CD4-positive, alpha-beta T cell treated with Interleukin-17A for 4 hours (primary cell): ENCODE results near the gene PDX1.

Experiments used
- DNase-seq: peaks from one replicate; pipeline ENCODE4 v3.0.0-alpha.2; 2020; ENCODE audit warnings: mixed read lengths

Gene PDX1

GRCh38 chr13:27922883-27923612, 3.2 kb downstream of the PDX1 start:
- no peak for DNase-seq

DNA sequence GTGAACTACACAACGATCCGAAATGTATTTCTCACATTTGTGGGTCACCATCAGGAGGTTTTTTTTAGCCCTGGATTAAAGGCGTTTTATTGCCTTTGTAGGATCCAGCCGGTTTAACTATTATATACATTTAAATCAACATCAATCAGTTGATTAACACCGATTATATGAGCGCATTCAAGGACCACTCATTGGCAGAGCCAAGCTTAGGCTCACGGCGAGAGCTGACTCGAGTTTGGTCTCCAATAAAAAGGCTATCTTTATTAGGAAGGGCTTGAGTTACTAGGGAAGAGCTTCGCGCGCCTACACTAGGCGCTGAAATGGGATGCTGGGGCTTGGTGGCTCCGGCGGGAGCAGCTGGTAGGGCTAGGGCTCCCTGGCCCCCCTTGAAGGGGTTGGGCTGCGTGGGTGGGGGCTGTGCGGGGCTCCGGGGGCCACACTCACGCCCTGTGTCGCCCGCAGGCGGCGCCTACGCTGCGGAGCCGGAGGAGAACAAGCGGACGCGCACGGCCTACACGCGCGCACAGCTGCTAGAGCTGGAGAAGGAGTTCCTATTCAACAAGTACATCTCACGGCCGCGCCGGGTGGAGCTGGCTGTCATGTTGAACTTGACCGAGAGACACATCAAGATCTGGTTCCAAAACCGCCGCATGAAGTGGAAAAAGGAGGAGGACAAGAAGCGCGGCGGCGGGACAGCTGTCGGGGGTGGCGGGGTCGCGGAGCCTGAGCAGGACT, 4.2 kb downstream of the PDX1 start:
- no peak for DNase-seq

DNA sequence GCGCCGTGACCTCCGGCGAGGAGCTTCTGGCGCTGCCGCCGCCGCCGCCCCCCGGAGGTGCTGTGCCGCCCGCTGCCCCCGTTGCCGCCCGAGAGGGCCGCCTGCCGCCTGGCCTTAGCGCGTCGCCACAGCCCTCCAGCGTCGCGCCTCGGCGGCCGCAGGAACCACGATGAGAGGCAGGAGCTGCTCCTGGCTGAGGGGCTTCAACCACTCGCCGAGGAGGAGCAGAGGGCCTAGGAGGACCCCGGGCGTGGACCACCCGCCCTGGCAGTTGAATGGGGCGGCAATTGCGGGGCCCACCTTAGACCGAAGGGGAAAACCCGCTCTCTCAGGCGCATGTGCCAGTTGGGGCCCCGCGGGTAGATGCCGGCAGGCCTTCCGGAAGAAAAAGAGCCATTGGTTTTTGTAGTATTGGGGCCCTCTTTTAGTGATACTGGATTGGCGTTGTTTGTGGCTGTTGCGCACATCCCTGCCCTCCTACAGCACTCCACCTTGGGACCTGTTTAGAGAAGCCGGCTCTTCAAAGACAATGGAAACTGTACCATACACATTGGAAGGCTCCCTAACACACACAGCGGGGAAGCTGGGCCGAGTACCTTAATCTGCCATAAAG, 4.8 kb downstream of the PDX1 start:
- no peak for DNase-seq

DNA sequence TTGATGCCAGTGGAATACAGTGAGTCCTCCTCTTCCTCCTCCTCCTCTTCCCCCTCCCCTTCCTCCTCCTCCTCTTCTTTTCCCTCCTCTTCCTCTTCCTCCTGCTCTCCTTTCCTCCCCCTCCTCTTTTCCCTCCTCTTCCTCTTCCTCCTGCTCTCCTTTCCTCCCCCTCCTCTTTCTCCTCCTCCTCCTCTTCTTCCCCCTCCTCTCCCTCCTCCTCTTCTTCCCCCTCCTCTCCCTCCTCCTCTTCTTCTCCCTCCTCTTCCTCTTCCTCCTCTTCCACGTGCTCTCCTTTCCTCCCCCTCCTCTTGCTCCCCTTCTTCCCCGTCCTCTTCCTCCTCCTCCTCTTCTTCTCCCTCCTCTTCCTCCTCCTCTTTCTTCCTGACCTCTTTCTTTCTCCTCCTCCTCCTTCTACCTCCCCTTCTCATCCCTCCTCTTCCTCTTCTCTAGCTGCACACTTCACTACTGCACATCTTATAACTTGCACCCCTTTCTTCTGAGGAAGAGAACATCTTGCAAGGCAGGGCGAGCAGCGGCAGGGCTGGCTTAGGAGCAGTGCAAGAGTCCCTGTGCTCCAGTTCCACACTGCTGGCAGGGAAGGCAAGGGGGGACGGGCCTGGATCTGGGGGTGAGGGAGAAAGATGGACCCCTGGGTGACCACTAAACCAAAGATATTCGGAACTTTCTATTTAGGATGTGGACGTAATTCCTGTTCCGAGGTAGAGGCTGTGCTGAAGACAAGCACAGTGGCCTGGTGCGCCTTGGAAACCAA, 5.6 kb downstream of the PDX1 start:
- no peak for DNase-seq

DNA sequence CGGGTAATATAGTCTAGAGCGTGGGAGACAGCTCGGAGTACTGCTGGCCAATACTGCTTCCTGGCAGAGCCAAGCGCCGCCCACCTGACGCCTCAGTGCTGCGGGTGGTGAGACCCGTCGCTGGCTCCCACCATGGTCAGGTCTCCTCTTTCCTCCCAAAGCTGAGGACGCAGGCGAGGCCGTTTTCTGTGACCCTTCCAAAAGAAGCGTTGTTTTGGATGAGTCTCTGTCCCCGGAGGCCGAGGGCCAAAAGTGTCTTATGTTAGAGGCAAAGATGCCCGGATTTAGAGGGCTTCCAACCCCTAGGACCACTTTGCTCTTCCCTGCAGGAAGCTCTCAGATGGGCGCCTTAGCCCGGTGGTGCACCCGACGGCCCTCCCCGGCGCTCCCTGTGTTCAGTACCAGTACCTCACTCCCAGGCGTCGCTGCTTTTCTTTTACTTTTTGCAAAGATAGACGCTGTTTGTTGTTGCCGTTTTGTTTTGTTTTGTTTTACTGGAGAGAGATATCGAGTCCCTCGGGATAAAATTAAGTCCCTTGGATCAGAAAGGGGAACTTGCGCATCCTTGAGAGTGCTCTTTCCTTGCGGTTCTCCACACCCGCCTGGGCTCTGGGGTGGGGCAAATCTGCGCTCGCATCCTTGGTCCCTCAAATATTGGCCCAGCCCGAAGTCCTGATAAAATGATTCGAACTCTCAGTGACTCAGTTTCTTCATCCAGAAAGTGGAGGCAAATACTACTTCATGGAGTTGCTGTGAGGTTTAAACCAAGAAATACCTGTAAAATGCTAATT, 7.0 kb downstream of the PDX1 start:
- DNase-seq = no peak

DNA sequence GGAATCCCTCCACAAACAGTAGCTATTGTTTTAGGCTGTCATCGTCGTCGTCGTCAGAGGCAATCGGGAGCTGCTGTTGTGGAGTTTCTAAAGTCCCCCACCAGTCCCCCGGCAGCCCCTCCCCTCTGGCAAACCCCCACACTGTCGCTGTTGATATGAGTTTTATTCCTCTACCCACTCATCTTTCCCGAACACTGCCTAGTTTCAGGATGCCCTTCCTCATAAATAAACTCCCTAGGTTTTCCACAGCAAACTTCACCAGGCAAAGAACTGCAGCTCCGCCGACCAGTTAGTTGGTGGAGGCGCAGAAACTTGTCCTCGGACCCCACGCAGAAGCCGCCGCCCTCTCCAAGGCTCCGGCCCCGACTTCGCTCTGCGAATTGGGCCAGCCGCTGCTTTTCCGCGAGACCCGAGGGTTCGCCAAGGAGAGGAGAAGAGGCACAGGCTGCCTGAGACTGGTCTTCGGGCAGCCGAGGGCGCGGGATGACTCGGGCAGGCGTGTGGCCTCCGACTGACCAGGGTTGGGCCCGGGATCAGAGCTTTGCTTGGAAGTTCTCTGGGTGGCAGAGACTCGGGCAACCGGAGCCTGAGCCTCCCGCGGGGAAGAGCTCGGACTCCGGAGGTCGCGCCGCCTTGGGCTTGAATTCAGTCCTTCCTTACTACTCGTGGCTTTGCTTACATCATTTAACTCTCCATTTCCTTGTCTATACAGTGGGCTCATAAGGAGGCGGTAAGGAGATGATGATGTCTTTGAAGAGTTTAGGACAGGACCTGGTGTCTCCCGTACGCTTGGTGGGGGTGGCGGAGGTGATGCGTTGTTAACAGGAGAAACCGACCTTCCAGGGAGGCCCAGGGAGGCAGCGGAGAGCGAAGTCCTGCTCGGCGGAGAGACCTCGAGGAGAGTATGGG, 7.9 kb downstream of the PDX1 start:
- no peak for DNase-seq

DNA sequence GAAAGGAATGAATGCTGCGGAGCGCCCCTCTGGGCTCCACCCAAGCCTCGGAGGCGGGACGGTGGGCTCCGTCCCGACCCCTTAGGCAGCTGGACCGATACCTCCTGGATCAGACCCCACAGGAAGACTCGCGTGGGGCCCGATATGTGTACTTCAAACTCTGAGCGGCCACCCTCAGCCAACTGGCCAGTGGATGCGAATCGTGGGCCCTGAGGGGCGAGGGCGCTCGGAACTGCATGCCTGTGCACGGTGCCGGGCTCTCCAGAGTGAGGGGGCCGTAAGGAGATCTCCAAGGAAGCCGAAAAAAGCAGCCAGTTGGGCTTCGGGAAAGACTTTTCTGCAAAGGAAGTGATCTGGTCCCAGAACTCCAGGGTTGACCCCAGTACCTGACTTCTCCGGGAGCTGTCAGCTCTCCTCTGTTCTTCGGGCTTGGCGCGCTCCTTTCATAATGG, 8.6 kb downstream of the PDX1 start:
- DNase-seq = no peak

- DNase-seq = no peak
Measured at GRCh38 chr13:27928805-27929753, 9.3 kb downstream of the PDX1 start.

DNA sequence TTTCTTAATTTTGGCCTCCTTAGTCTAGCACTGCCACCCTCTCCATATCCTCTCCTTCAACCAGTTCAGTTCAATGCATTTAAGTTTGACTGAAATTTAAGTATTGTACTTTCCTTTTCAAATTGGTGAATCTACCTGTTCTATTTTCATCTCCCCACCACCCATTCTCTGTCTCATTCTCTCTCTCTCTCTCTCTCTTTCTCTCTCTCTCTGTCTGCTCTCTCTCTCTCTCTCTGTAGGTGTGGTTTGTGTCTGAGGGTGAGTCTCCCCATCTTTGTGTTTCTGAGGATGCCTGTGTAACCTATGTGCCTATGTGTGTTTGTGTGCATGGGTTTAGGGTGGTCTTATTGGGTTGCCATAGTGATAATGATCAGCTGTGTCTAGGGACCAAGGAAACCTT, 10.1 kb downstream of the PDX1 start:
- DNase-seq = no peak

DNA sequence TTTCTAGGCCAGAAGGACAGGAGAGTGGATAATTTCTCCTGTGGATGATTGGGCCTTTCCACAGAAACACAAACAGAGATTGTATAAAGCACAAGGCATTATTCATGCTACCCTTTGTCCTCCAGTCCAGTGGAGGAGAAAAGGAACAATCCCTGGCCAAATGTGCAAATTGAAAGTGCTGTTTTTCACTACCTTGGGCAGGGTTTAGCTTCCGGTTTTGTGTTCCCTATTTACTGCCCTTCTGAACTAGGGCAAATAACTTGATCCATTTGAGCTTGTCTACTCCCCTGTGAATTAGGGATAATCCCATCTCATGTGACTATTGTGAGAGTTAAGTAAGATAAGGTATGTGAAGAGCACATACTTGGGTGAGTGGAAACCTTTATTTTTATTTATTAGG, 13.3 kb downstream of the PDX1 start:
- no peak for DNase-seq

DNA sequence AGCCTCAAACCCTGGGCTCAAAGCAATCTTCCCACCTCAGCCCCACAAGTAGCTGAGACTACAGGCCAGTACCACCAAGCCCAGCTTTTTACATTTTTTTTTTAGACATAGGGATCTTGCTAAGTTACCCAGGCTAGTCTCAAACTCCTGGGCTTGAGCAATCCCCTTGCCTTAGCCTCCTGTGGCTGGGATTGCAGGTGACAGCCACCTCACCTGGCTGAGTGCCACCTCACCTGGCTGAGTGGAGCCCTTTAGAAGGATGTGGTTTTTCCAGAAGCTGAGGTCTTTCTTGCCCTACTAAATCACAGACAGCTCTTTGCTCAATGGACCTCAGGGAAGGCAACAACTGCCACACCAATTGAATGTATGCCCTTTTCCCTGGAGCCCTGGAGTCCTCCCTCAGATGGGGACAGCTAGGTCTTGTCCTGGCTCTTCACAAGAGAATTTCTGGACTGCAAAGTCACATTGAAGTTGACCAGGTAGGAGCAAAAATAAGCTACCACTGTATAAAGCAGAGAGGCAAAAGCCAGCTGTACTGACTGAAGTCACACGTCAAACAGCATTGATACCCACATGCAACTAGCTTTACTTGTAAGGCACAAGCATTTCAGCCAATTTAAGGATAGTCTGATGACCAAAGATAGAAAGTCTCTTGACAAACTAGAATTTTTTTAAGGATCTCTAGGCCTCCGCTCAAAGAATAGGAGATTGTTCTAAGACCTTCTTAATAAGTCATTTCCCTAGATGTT, 14.0 kb downstream of the PDX1 start:
- no peak for DNase-seq

GRCh38 chr13:27942972-27943371, 23.2 kb downstream of the PDX1 start:
- no peak for DNase-seq

- DNase-seq = no peak
Measured at GRCh38 chr13:27952876-27953675, 33.3 kb downstream of the PDX1 start.

- DNase-seq = peak; percentile 59
Measured at GRCh38 chr13:27953676-27954405, 34.0 kb downstream of the PDX1 start.

- no peak for DNase-seq
Measured at GRCh38 chr13:27954406-27954851, 34.6 kb downstream of the PDX1 start.

DNA sequence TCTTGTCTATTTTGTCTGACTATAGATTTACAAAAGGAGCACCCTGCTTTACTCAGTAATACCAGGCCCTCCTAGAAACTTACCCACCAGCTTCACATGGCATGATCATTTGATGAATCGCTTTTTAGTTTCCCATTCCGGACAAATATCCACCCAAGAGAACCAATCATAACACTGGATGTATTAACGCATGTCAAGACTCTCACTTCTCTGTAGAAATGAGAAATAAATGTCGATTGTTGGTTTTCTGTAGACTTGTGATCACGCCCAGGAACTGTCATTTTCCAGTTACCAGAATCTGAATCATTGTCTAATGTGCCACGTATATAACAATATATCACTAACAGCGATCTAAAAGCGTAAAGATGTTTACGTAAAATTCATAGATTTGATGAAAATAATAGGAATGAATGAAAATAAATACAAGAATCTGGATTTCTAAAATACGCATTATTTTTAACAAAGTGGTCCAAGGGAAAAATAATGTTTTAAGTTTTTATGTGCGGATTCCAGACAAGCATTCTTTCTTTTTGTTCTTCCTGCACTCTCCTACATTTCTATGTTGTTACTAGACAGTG, 35.3 kb downstream of the PDX1 start:
- DNase-seq = no peak
